ENCODE data around the gene LAG3. TPM values are rescaled to one million over a fixed set of nuclear protein-coding genes. Genes with fewer than 3 reads are reported as not detected.
A peak's percentile ranks its signal among the peaks of the same experiment; 100 is the strongest.

The LAG3 gene
- polyA plus RNA-seq, 2 of the 4 experiments (the other 2 are of a cell fraction) = 0.66 to 1.7 TPM

- no peak overlapping the region for H3K4me3 ChIP-seq
- POLR2A ChIA-PET = interaction anchor here (1.0 to 2.0 kb wide), 3 partner anchors 18 to 301 kb away, joined by 3 to 11 read pairs (median 3); partner anchors contain the start of genes COPS7A, MLF2 and VAMP1
- DNase-seq (ENCODE audit: low read depth in 1 of 2, low spot score in 1 of 2) = no peak
- peak overlapping the region; percentile 26; the same call in 1 of the 3 replicates for H3K4me2 ChIP-seq
- no peaks in the 10 kb centered on the region for H3K9me3 ChIP-seq
- H3K27ac ChIP-seq = peak overlapping the region in 1 of 2 experiments; percentile 6; a peak in 1 of 6 replicates
- 79% methylated on average over 4 of the region's 4 CpGs for WGBS (ENCODE audit: missing lambda C conversion rate)
- H3K4me1 ChIP-seq = peaks cover 49% of the 10 kb centered on the region
- no peak for FAIRE-seq
- TF ChIP-seq CHD4 (IDR thresholded peaks at IDR 0.05; ENCODE audit: borderline replicate concordance) (no peak), TFCP2L1 (CRISPR knock-in tag; IDR thresholded peaks at IDR 0.05) (no peak), USF2 (IDR thresholded peaks at IDR 0.05) (no peak), CTCF (IDR thresholded peaks at IDR 0.05) (no peak), ESRRA (IDR thresholded peaks at IDR 0.05; ENCODE audit: borderline replicate concordance, low read length) (no peak), NFE2L2 (conservative IDR thresholded peaks at IDR 0.05; ENCODE audit: low read length) (no peak), ZSCAN20 (CRISPR knock-in tag; IDR thresholded peaks at IDR 0.05) (no peak), HOXA7 (CRISPR knock-in tag; IDR thresholded peaks at IDR 0.05) (no peak), CBX2 (IDR thresholded peaks at IDR 0.05; ENCODE audit: borderline replicate concordance, low read depth) (no peak), RCOR1 (IDR thresholded peaks at IDR 0.05; ENCODE audit: low read depth, low read length) (no peak), BCL3 (IDR thresholded peaks at IDR 0.05) (no peak), TP53 (CRISPR knock-in tag; IDR thresholded peaks at IDR 0.05) (no peak), MYC (IDR thresholded peaks at IDR 0.05; ENCODE audit: borderline replicate concordance, low read length) (no peak)
- ATAC-seq = no peak
- CTCF ChIA-PET = interaction anchor here (0.6 to 26.0 kb wide), 10 partner anchors 12 to 306 kb away, joined by 3 to 670 read pairs (median 4); partner anchors contain the start of genes CD4, GPR162, MLF2 and P3H3
These were observed 1.2 kb upstream of the LAG3 start for GRCh38 chr12:6771091-6771495.

DNA sequence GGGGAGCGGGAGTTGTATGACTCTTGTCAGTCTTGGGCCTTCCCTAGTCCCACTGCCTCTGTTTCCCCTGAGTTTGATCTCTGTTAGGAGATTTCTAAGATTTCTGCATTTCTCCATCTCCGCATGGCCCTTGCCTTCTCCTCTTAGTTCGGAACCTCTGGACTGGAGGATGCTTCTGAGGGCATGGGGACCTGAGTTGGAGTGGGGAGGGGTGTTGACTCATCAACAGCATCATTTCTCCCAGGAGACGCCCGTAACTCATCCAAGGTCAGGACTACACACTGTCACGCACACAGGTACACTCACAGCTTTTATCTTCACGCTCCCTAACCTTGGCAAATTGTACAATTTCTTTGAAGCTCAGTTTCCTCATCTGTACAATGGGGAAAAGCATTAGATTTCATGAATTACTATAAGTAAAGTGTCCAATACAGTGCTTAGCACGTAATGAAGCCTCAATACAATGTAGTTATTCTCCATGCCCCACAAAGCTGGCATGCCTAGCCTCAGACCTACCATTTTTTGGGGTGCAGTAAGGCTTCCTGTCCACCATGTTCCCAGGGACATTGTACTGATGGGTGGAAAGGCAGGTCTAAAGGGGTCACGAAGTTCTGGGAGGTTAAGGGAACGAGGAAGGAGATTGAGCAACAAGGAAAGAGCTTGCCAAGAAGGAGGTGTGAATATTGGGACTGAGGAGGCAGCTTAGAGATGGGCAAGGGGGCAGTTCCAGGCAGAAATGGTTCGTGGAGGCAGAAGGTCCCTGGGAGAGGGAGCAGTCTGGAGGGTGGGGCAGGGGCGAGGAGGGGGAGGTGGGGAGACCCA lies 600 bp upstream of the LAG3 start:
- FAIRE-seq (no peak), DNase-seq (ENCODE audit: low read depth in 1 of 2, low spot score in 1 of 2) (no peak), ATAC-seq (no peak)
- Histone ChIP-seq H3K4me2 (peak overlapping the region; percentile 26; the same call in 1 of the 3 replicates), H3K4me3 (no peak overlapping the region), H3K9me3 (no peaks in the 10 kb centered on the region), H3K27ac (peak overlapping the region in 1 of 2 experiments; percentile 7; a peak in 2 of 6 replicates), H3K4me1 (peaks cover 49% of the 10 kb centered on the region)
- 73% methylated on average over 12 of the region's 12 CpGs for WGBS (ENCODE audit: missing lambda C conversion rate)
- POLR2A ChIA-PET = interaction anchor here (1.0 to 2.0 kb wide), 3 partner anchors 19 to 301 kb away, joined by 3 to 11 read pairs (median 3); partner anchors contain the start of genes COPS7A, MLF2 and VAMP1
- CTCF ChIA-PET = interaction anchor here (0.9 to 26.0 kb wide), 7 partner anchors 11 to 218 kb away, joined by 3 to 670 read pairs (median 4); partner anchors contain the start of genes CD4, MLF2 and P3H3
- TF ChIP-seq KDM1A (IDR thresholded peaks at IDR 0.05; ENCODE audit: low read depth) (peak; percentile 79; the same call in 1 of the 2 replicates), ELK1 (IDR thresholded peaks at IDR 0.05; ENCODE audit: low read depth, low read length) (no peak), HES2 (IDR thresholded peaks at IDR 0.05) (no peak), RAD21 (conservative IDR thresholded peaks at IDR 0.05 in 1 of 2, IDR thresholded peaks at IDR 0.05 in 1 of 2) (no peak), NR3C1 (IDR thresholded peaks at IDR 0.05) (no peak)
